Medulla oblongata (tissue), 1 donor: ENCODE measurements around the gene PC.

Source experiments
- DNase-seq: peaks from one replicate; pipeline ENCODE4 v3.0.0-alpha.2; 2015; ENCODE audit errors: extremely low spot score

PC gene

GRCh38 chr11:66912361-66912760, 45.8 kb downstream of the PC start:
- DNase-seq, result no peak

- DNase-seq, result no peak
Observed at GRCh38 chr11:66910669-66911068, 47.5 kb downstream of the PC start.

- no peak for DNase-seq
Observed at GRCh38 chr11:66910016-66910415, 48.2 kb downstream of the PC start.

DNA sequence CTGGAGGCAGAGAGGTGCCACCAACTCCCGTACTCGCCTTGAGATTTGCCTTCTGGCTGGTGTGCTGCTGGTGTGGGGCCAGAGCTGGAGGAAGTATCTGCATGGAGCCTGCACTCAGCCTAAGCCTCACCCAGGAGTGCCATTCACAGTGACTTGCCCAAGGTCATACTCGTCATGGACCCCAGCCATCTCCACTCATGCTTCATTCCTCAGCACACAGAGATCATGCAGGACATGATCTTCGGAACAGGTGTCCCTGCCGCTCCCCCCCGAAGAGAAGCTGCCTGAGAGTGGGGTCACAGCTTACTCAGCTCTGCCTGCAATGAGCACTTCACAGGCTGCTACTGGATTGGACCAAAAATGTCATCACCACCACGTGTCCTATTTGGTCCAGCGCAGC, 49.0 kb downstream of the PC start:
- no peak for DNase-seq

GRCh38 chr11:66907751-66908630, 50.2 kb downstream of the PC start:
- no peak for DNase-seq

- DNase-seq, result no peak
Observed at GRCh38 chr11:66906061-66906733, 52.0 kb downstream of the PC start.

GRCh38 chr11:66905631-66906030, 52.6 kb downstream of the PC start:
- no peak for DNase-seq

DNA sequence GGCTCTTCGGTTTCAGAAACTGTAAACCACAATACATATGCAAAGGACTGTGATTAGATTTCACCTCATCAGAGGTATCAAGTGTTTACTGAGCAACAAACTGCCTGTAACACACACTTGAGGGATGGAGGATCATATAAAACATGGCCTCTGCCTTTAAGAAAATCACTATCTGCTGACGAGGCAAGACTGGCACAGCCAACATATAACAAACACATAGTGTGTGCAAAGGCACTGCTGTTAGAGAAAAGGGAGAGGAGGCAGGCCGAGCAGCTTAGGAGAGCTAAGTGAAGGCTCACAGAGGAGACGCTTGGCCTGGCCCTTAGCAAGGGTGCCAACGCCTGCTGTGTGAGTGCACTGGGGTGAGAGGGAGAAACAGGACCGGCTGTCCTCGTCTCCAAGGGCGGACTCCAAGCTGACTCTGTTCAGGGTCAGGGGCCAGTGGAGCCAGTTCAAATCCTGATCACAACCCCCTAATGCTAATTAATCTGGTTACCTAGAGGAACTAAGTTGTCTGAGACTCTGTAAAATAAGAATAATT, 53.1 kb downstream of the PC start:
- DNase-seq, result no peak

DNA sequence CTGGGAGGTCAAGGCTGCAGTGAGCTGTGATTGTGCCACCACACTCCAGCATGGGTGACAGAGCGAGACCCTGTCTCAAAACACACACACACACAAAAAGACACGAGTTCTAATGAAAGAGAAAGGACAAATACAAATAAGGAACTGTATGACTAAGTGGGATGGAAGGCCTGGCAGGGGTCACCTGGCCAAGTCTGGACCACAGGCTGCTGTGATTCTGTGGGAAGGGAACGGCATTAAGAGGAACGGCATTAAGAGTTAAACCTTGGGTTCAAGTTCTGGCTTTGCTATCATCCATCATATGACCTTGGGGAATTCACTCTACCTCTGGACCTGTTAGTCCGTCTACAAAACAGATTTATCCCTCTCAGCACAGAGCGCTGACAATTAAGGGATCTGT, 53.6 kb downstream of the PC start:
- DNase-seq, result no peak

DNA sequence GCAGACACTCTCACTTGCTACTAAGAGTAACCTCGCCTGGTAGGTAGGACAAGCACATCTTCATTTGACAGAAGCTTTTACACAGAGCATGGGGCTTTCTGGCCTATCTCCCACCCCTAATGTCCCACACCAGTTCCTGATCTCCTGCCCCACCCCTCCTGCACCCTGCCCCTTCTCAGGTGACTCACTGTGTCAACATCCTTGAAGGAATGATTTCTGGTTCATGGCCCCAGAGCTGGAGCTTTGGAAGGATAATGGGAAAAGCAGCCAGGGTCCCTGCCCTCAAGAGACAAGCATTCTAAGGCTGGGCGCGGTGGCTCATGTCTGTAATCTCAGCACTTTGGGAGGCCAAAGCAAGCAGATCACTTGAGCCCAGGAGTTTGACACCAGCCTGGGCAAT, 54.1 kb downstream of the PC start:
- no peak for DNase-seq

GRCh38 chr11:66902486-66903177, 55.6 kb downstream of the PC start:
- DNase-seq, result no peak

DNA sequence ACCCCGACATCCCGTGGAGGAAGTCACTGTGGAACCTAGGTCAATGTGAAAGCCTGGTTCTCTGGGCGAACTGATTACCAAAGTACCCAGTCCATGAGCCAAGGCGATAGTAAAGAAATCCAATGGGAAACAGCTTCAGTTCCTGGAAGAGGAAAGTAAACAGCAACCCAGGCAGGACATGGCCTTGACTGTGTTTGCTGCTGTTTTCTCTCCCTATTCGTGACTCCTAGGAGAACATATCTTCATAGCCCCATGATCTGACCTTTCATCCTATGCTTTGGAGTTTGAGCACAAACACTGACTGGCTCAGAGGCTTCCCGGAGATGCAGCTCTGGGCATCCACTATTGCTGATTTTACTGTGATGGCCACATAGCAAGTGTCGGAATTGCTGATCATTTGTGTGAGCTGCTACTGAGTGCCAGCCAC, 56.2 kb downstream of the PC start:
- no peak for DNase-seq

DNA sequence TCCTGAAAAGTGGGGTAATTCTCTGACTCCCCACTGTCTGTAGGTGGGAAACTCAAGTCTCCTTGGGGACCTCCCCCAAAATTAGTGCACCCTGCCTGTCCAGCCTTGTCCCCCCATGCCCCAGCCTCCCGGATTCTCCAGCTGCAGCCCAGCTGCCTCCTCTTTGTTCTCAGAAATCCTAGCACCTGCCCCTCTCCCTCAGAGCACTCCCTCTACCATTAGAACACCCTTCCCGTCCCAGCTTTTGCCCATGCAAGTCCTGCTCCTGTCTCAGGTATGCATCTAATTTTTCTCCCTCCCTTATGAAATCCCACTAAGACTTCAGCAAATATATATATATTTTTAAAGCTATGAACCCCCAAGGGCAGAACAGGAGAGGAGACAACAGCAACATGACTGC, 64.0 kb downstream of the PC start:
- DNase-seq, result no peak

DNA sequence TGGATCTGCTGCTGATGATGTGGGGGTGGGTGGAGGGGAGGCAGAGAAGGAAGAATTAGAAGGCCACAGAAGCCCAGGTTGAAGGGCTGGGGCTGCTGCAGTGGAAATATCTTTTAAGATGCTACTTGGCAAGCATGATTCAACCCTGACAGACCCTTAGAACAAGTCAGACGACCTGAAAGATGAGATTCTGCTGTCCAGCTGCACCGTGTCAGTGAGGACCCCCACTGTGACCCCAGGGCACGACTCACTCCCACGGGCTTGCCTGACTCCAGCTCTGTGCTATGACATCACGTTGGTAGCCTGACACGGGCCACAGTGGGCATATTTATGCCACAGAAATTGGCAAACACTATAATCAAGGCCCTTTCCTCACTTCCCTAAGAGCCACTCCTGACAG, 65.3 kb downstream of the PC start:
- DNase-seq, result no peak

- DNase-seq, result no peak
Observed at GRCh38 chr11:66891851-66892660, 66.1 kb downstream of the PC start.

- no peak for DNase-seq
Observed at GRCh38 chr11:66889960-66890359, 68.2 kb downstream of the PC start.

- no peak for DNase-seq
Observed at GRCh38 chr11:66888282-66888681, 69.9 kb downstream of the PC start.

GRCh38 chr11:66887526-66887925, 70.7 kb downstream of the PC start:
- no peak for DNase-seq

- no peak for DNase-seq
Observed at GRCh38 chr11:66886671-66887221, 71.4 kb downstream of the PC start.

- no peak for DNase-seq
Observed at GRCh38 chr11:66885950-66886440, 72.2 kb downstream of the PC start.

GRCh38 chr11:66885469-66885868, 72.7 kb downstream of the PC start:
- peak; percentile 56 for DNase-seq
